Kidney (tissue), 14 donors: ENCODE measurements around the gene HOXA10. TPM values are rescaled to one million over a fixed set of nuclear protein-coding genes. Genes with fewer than 3 reads are reported as not detected.
A peak's percentile ranks its signal among the peaks of the same experiment; 100 is the strongest.

Source experiments
- DNase-seq, 5 donors: peaks; one replicate each; pipeline ENCODE4 v3.0.0-alpha.2; 2013 to 2020
- FAIRE-seq: peaks from 2 replicates; lab custom pipeline; 2012; peaks lifted over from hg19 to GRCh38; lab: Jason Lieb, UNC
- H3K27ac ChIP-seq, 2 donors: one replicate each; pipeline ENCODE4 v1.7.0; 2013; ENCODE audit warnings: low read depth in 2 of 2, low read length in 2 of 2, inconsistent platforms in 1 of 2
- H3K27me3 ChIP-seq: one replicate; pipeline ENCODE4 v1.7.1; 2013; ENCODE audit warnings: low read length, inconsistent platforms; ENCODE audit not compliant: control insufficient read depth, insufficient read depth
- H3K36me3 ChIP-seq, 3 donors: one replicate each; pipeline versions ENCODE4 v1.7.0 to v1.7.1; 2013; ENCODE audit warnings: low read length in 3 of 3, control low read depth in 1 of 3, inconsistent platforms in 1 of 3; ENCODE audit not compliant: insufficient read depth in 3 of 3, control insufficient read depth in 2 of 3
- H3K4me1 ChIP-seq, 3 donors: one replicate each; pipeline versions ENCODE4 v1.7.0 to v1.7.1; 2013; ENCODE audit warnings: low read length in 3 of 3, inconsistent platforms in 1 of 3, low read depth in 1 of 3; ENCODE audit not compliant: control insufficient read depth in 2 of 3, insufficient read depth in 2 of 3
- H3K4me3 ChIP-seq, 3 donors: one replicate each; pipeline versions ENCODE4 v1.7.0 to v1.8.1; 2013; ENCODE audit warnings: low read length in 3 of 3, control low read depth in 1 of 3, inconsistent platforms in 1 of 3
- H3K9ac ChIP-seq, 3 donors: one replicate each; pipeline versions ENCODE4 v1.7.0 to v1.7.1; 2013; ENCODE audit warnings: low read length in 3 of 3, control low read depth in 1 of 3, inconsistent platforms in 1 of 3
- H3K9me3 ChIP-seq, 3 donors: one replicate each; pipeline versions ENCODE4 v1.7.0 to v1.7.1; 2013; ENCODE audit warnings: low read length in 3 of 3, control low read depth in 1 of 3, inconsistent platforms in 1 of 3; ENCODE audit not compliant: control insufficient read depth in 2 of 3, insufficient read depth in 1 of 3
- intact Hi-C: fragments of 100-400 bp; cut with DNase I; formaldehyde crosslinking; loops from one replicate; pipeline ENCODE4 v1.11.1; 2022
- polyA plus RNA-seq: library from polyadenylated mRNA; stranded (reverse); fragments of 350-450 nt; fragmentation: Illumina TruSeq; extraction: RNeasy Lipid Tissue Mini Kit (QIAGEN cat#74804); gene quantifications from one replicate; pipeline ENCODE4 v1.2.3, GENCODE V29; 2014; ENCODE audit warnings: low read depth, low replicate concordance; ENCODE audit not compliant: insufficient read depth
- total RNA-seq: library from RNA; stranded (reverse); fragmentation: NEBNext Ultra II Directional; extraction: Animal tissue kit (Norgen Biotek cat#: 25700); gene quantifications from one replicate; pipeline ENCODE4 v1.2.1, GENCODE V29; 2021
- TF ChIP-seq, protein P1 (sequence below): IDR thresholded peaks from 3 replicates; pipeline ENCODE4 v1.5.1; 2012; ENCODE audit warnings: mild to moderate bottlenecking, moderate library complexity, borderline replicate concordance; ENCODE audit not compliant: insufficient read depth; ENCODE audit errors: extremely low read depth
- donor health status: control.
- donor health status: control.
- donor health status: control.
- donor health status: control.
- donor health status: control.
- donor health status: DM: yes; HTN: yes; CAD: no.
- donor health status: Normal renal cell carcinoma (clear cell type).

The HOXA10 gene
- total and polyA plus RNA-seq, 2 donors from 2014 or later, result 16.3 to 17.9 TPM

DNA sequence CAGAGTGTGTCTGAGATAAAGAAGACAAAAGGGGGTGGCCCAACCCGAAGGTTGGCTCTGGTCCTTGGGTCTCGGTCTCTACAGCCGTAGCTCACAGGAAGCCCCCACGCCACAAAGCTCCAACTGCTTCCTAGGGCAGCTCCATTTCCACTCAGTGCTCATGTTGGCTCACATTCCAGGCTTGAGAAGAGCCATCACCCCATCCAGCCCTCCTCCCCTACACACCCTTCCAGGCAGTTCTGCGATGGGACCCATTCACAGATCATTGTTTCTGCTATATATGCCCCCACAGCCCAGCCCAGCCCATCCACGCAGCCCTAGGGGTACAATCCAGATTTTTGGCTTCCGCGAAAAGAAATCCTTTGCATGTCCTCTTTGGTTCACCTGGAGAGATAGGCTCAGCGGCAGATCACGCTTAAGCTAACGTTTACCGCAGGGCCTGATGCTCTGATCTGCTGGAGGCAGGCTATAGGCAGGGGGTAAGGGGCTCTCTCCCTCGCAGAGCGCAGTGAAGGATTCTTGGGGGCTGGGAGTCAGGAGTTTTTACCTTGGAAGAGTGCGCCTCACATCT lies 17.1 kb upstream of the HOXA10 start:
- Histone ChIP-seq H3K27me3 (peaks cover 46% of the 10 kb centered on the region), H3K4me1 (peaks cover 0 to 2% (median 0%) of the 10 kb centered on the region in 3 donors), H3K27ac (no peak overlapping the region), H3K9ac (no peak overlapping the region), H3K9me3 (no peaks in the 10 kb centered on the region), H3K36me3 (no peaks in the 10 kb centered on the region), H3K4me3 (no peak overlapping the region)
- intact Hi-C loops, result no loop called here
- TF ChIP-seq, protein P1, sequence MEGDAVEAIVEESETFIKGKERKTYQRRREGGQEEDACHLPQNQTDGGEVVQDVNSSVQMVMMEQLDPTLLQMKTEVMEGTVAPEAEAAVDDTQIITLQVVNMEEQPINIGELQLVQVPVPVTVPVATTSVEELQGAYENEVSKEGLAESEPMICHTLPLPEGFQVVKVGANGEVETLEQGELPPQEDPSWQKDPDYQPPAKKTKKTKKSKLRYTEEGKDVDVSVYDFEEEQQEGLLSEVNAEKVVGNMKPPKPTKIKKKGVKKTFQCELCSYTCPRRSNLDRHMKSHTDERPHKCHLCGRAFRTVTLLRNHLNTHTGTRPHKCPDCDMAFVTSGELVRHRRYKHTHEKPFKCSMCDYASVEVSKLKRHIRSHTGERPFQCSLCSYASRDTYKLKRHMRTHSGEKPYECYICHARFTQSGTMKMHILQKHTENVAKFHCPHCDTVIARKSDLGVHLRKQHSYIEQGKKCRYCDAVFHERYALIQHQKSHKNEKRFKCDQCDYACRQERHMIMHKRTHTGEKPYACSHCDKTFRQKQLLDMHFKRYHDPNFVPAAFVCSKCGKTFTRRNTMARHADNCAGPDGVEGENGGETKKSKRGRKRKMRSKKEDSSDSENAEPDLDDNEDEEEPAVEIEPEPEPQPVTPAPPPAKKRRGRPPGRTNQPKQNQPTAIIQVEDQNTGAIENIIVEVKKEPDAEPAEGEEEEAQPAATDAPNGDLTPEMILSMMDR, result no peak
- DNase-seq (peak in 2 of 5 donors; percentile 53 to 63), FAIRE-seq (no peak)

DNA sequence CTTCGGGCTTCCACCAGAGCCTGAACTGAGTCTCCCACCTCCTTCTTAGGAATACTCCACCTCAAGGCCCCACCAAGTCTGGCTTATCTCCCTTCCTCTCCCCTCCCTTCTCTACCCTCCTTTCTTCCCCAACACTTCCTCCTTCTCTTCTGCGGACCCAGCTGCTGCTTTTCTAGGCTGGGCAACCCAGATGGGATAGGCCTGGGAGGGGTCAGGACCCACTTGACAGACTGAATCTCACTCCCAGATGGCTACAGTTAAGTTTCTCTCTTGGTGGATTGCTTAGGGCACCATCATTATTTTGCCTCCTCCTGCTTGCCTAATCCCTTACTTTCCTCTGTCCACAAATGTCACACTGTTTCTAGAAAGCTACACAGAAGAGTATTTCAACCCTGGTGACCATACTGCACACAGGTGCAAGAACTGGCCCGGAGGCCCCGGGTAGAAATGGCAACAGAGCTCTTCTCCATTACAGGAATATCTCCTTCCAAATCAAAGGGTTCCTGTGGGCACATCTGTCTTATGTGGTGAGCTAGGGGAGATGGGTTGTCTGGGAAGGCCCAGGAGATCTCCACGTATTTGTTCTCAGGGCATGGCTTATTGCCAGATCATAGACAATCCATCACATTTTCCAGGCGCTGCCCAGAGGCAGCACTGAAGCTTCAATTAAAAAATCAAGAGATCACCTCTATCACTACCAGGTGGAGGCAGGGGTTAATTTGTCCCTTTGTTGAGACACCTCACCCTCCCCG lies 16.1 kb upstream of the HOXA10 start:
- peaks cover 35% of the 10 kb centered on the region for H3K27me3 ChIP-seq
- DNase-seq (peak in 3 of 5 donors; percentile 8 to 46 (median 37)), FAIRE-seq (no peak)
- H3K9ac ChIP-seq, result no peak overlapping the region
- H3K36me3 ChIP-seq, result no peaks in the 10 kb centered on the region
- peaks cover 0 to 2% (median 0%) of the 10 kb centered on the region in 3 donors for H3K4me1 ChIP-seq
- no peaks in the 10 kb centered on the region for H3K9me3 ChIP-seq
- intact Hi-C loops, result no loop called here
- TF ChIP-seq, protein P1, result no peak
- peak overlapping the region in 1 of 2 donors; percentile 36 for H3K27ac ChIP-seq
- no peak overlapping the region for H3K4me3 ChIP-seq

DNA sequence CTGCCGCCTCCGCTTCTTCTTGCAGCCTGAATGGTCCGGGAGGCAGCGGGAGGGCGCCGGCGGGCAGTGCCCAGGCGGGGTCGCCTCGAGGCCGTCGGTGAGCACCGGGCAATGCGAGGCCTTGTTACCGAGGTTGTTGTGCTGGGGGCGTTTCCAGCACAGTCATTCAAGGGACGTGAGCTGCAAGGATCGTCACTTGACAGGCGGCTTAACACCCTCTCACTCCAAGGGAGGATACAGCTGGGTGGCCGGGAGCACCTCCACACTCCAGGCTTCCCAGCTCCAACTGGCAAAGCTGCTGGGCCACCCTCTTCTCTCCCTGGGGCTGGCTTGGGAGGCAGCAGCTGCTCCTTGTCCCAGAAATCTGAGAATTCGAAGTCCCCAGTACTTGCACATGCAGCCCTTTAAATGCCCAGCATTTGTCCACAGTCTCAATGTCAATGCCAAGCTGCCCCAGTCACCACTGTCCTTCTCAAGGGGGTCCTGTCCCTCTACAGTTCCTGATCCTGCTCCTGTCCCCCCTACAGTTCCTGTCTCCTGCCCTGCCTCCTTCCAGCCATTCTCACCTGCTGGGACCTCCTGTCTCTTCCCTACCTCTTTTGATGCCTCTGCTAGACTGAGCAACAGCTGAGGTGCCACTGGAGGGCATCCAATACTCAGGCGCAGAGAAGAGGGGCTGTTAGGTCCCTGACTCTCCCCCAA lies 15.3 kb upstream of the HOXA10 start:
- no peak overlapping the region for H3K9ac ChIP-seq
- DNase-seq, result peak; percentile 78 to 94 (median 92)
- TF ChIP-seq, protein P1, result no peak
- H3K27me3 ChIP-seq, result peaks cover 28% of the 10 kb centered on the region
- no peak for FAIRE-seq
- H3K4me3 ChIP-seq, result peak overlapping the region in 1 of 3 donors; percentile 36
- intact Hi-C loops, result no loop called here
- peak overlapping the region in 1 of 2 donors; percentile 59 for H3K27ac ChIP-seq
- no peaks in the 10 kb centered on the region for H3K9me3 ChIP-seq
- no peaks in the 10 kb centered on the region for H3K36me3 ChIP-seq
- H3K4me1 ChIP-seq, result peaks cover 0 to 4% (median 0%) of the 10 kb centered on the region in 3 donors
